Thyroid gland (tissue), 4 donors: ENCODE measurements around the gene PDE3B.

ENCODE experiments used
- POLR2A ChIP-seq, 2 donors: fragments of 450-650 bp; IDR thresholded peaks; one replicate each; pipeline ENCODE4 v1.6.1; 2017; ENCODE audit warnings: antibody characterized with exemption in 2 of 2, mild to moderate bottlenecking in 2 of 2, moderate library complexity in 1 of 2
- TF ChIP-seq, protein P1 (sequence below), 6 experiments: fragments of 200-600 bp in 3 of 6; fragments of 450-650 bp in 3 of 6; sonication (generic) in 3 of 6; IDR thresholded peaks; one replicate each; pipeline ENCODE4 v1.5.1; 2016 to 2019; ENCODE audit warnings: antibody characterized with exemption in 6 of 6, mild to moderate bottlenecking in 2 of 6, inconsistent platforms in 1 of 6, moderate library complexity in 1 of 6

- no peak for TF ChIP-seq POLR2A (IDR thresholded peaks at IDR 0.05)
- TF ChIP-seq, protein P1, sequence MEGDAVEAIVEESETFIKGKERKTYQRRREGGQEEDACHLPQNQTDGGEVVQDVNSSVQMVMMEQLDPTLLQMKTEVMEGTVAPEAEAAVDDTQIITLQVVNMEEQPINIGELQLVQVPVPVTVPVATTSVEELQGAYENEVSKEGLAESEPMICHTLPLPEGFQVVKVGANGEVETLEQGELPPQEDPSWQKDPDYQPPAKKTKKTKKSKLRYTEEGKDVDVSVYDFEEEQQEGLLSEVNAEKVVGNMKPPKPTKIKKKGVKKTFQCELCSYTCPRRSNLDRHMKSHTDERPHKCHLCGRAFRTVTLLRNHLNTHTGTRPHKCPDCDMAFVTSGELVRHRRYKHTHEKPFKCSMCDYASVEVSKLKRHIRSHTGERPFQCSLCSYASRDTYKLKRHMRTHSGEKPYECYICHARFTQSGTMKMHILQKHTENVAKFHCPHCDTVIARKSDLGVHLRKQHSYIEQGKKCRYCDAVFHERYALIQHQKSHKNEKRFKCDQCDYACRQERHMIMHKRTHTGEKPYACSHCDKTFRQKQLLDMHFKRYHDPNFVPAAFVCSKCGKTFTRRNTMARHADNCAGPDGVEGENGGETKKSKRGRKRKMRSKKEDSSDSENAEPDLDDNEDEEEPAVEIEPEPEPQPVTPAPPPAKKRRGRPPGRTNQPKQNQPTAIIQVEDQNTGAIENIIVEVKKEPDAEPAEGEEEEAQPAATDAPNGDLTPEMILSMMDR (IDR thresholded peaks at IDR 0.05) = no peak
These were observed 99.4 kb downstream of the PDE3B start for GRCh38 chr11:14742849-14743559.
